ENCODE data around the gene RMDN3. TPM values are rescaled to one million over a fixed set of nuclear protein-coding genes. Genes with fewer than 3 reads are reported as not detected.

The RMDN3 gene
- total RNA-seq, 1 experiment from 2014 or later = 28.3 TPM

DNA sequence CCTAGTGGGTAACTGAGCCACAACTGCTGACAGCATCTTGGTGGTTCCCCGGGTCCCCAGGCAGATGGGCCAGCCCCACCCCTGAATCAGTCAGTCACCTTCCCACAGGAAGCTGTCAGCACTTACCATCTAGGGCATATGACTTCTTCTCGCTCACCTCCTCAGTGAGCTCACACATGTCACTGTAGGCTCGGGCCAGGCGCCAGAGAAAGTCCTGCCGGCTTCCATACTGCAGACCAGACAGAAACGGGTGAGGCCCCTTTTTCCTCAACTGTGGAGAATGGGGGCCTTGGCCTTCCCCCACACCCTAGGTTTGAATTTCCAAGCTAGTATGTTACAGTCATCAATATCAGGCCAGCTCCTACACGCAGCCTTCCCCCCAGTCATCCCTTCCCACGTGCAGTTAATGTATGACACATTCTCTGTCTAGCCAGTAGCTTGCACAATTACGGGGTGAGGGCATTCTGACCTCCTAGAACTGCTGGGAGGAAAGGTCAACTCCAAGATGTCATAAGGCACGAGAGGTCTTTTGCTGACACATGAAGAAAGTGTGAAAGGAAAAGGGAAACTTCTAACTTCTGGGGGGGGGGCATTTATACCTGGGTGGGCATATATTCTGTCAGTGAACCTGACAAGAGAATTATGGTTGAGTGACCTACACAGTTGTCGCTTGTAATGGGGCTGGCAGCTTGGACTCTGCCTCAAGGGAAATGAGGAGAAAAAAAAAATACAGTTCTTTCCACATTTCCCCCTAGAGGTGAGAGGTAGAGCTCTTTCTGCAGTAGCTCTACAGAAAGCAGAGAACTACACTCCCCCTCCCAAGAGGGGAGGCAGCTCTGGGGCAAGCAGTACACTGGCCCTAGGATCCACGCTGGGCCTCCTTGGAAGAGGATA, 10.9 kb downstream of the RMDN3 start:
- no CpG with 5 or more reads among the region's 12 CpGs for WGBS (ENCODE audit: extremely low coverage, insufficient read length, low lambda C conversion rate)
- peak overlapping the region; percentile 37 to 89 (median 66); a peak in 5 of 7 replicates for H3K27ac Mint-ChIP-seq

More for the DNA sequence above, 10.9 kb downstream of the RMDN3 start:
- H3K27me3 Mint-ChIP-seq (ENCODE audit: low read depth) = no peaks in the 10 kb centered on the region
- H3K9me3 ChIP-seq (ENCODE audit: control insufficient read depth, low read depth, low read length) = no peaks in the 10 kb centered on the region
- peaks cover 24 to 30% of the 10 kb centered on the region in 2 experiments for H3K4me1 Mint-ChIP-seq
- H3K36me3 Mint-ChIP-seq (ENCODE audit: insufficient read depth in 1 of 3, low read depth in 3 of 3) = peaks cover 5 to 31% (median 17%) of the 10 kb centered on the region in 3 experiments; a peak in 5 of 7 replicates
- H2BK5ac ChIP-seq (ENCODE audit: insufficient read length, low read length) = no peak overlapping the region
- no peak overlapping the region for H4K91ac ChIP-seq (ENCODE audit: insufficient read length, low read depth, low read length)
- H3K4me3 Mint-ChIP-seq = no peak overlapping the region
- H2AK5ac ChIP-seq (ENCODE audit: insufficient read length, low read length) = no peak overlapping the region
- H4K20me1 ChIP-seq (ENCODE audit: control insufficient read depth, insufficient read depth, insufficient read length) = no peaks in the 10 kb centered on the region
- H3K79me1 ChIP-seq (ENCODE audit: insufficient read depth, low read depth, low read length, poor library complexity, severe bottlenecking) = no peaks in the 10 kb centered on the region
- no peak overlapping the region for H3K14ac ChIP-seq (ENCODE audit: insufficient read depth, low read length)
- no peaks in the 10 kb centered on the region for H3K23me2 ChIP-seq (ENCODE audit: insufficient read length, low read depth, low read length, poor library complexity, severe bottlenecking)
- no peak overlapping the region for H3K18ac ChIP-seq (ENCODE audit: insufficient read length, low read depth, low read length)
- no peak overlapping the region for H3T11ph ChIP-seq (ENCODE audit: low read length)
- no peak overlapping the region for H3K4ac ChIP-seq (ENCODE audit: low read depth, low read length)
- no peak overlapping the region for H3K4me2 ChIP-seq (ENCODE audit: insufficient read depth, insufficient read length, low read length)
- no peak overlapping the region for H2BK120ac ChIP-seq (ENCODE audit: low read depth, low read length, poor library complexity, severe bottlenecking)
- peaks cover 7% of the 10 kb centered on the region; the same call in 1 of the 2 replicates for H3K4me1 ChIP-seq (ENCODE audit: insufficient read depth, low read length)
- no peaks in the 10 kb centered on the region for H3K9me3 Mint-ChIP-seq
- H3K79me2 ChIP-seq (ENCODE audit: insufficient read depth, low read length) = no peaks in the 10 kb centered on the region
- no peak overlapping the region for H2BK12ac ChIP-seq (ENCODE audit: insufficient read length, low read depth, low read length)
- no peak overlapping the region for H4K5ac ChIP-seq (ENCODE audit: insufficient read length, low read depth, low read length)
- H2BK20ac ChIP-seq (ENCODE audit: low read depth, low read length, poor library complexity, severe bottlenecking) = no peak overlapping the region
- TF ChIP-seq, protein P1, sequence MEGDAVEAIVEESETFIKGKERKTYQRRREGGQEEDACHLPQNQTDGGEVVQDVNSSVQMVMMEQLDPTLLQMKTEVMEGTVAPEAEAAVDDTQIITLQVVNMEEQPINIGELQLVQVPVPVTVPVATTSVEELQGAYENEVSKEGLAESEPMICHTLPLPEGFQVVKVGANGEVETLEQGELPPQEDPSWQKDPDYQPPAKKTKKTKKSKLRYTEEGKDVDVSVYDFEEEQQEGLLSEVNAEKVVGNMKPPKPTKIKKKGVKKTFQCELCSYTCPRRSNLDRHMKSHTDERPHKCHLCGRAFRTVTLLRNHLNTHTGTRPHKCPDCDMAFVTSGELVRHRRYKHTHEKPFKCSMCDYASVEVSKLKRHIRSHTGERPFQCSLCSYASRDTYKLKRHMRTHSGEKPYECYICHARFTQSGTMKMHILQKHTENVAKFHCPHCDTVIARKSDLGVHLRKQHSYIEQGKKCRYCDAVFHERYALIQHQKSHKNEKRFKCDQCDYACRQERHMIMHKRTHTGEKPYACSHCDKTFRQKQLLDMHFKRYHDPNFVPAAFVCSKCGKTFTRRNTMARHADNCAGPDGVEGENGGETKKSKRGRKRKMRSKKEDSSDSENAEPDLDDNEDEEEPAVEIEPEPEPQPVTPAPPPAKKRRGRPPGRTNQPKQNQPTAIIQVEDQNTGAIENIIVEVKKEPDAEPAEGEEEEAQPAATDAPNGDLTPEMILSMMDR (conservative IDR thresholded peaks at IDR 0.05) = peak; percentile 44; the same call in 2 of the 3 replicates
- H2AFZ ChIP-seq (ENCODE audit: low read length) = no peak overlapping the region
- no peak overlapping the region for H2BK15ac ChIP-seq (ENCODE audit: low read depth, low read length)
- H3K56ac ChIP-seq (ENCODE audit: insufficient read length, low read depth, low read length) = no peak overlapping the region
- H3K9ac ChIP-seq (ENCODE audit: extremely low read depth, insufficient read length, low read length) = no peak overlapping the region
- H3K27ac ChIP-seq (ENCODE audit: insufficient read length, low read depth, low read length) = no peak overlapping the region
- no peak overlapping the region for H3K23ac ChIP-seq (ENCODE audit: insufficient read length, low read depth, low read length)
- DNase-seq = no peak
- H3K27me3 ChIP-seq (ENCODE audit: insufficient read depth, low read length) = no peaks in the 10 kb centered on the region
- H4K8ac ChIP-seq (replicated peaks; ENCODE audit: insufficient read length, low read depth, low read length) = no peak overlapping the region

All from H9 (cell line).